ENCODE measurements around the gene MTMR12.
A peak's percentile ranks its signal among the peaks of the same experiment; 100 is the strongest.
"Not testable (repeated sequence)": the region's sequence is repeated elsewhere in the genome, so short reads cannot be mapped to it uniquely, and the experiment has no call there.

MTMR12 gene

DNA sequence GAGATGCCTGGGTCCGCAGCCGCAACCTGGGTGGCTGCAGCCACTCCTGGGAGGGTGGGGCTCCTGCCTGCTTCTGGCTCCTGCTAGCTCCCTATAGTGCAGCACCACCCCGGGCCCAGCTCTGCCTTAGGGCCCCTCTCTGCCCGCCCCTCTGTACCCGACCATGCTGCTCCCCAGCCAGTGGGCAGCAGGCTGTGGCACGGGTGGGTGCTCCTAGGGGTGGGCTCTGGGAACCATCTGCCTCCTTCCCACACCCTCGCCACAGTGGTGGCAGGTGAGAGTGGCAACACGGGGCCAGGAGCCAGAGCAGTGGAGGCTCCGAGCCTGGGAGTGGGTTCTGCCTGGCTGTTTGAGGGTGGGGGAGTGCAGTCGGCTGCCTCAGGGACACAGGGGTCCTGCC lies 7.8 kb upstream of the MTMR12 start:
- no peak for TF ChIP-seq JUND (IDR thresholded peaks at IDR 0.05; ENCODE audit: low read depth)
- no peak for DNase-seq (ENCODE audit: low read depth in 1 of 2, low spot score in 1 of 2)
- in situ Hi-C loops (cut with HindIII; ENCODE audit: low pct_unique_long_range_greater_than_20kb, low sequenced_read_pairs): no loop called here

- in situ Hi-C loops (cut with HindIII; ENCODE audit: low pct_unique_long_range_greater_than_20kb, low sequenced_read_pairs): no loop called here
- no peak for TF ChIP-seq JUND (IDR thresholded peaks at IDR 0.05; ENCODE audit: low read depth)
- DNase-seq (ENCODE audit: low read depth in 1 of 2, low spot score in 1 of 2): no peak
Measured at GRCh38 chr5:32319926-32320543, 7.3 kb upstream of the MTMR12 start.

GRCh38 chr5:32319392-32319791 lies 6.7 kb upstream of the MTMR12 start:
- DNase-seq (ENCODE audit: low read depth in 1 of 2, low spot score in 1 of 2): peak in 1 of 2 experiments; percentile 29
- no peak for TF ChIP-seq JUND (IDR thresholded peaks at IDR 0.05; ENCODE audit: low read depth)
- in situ Hi-C loops (cut with HindIII; ENCODE audit: low pct_unique_long_range_greater_than_20kb, low sequenced_read_pairs): no loop called here

GRCh38 chr5:32317041-32317440 lies 4.3 kb upstream of the MTMR12 start:
- no peak for TF ChIP-seq JUND (IDR thresholded peaks at IDR 0.05; ENCODE audit: low read depth)
- no peak for DNase-seq (ENCODE audit: low read depth in 1 of 2, low spot score in 1 of 2)
- in situ Hi-C loops (cut with HindIII; ENCODE audit: low pct_unique_long_range_greater_than_20kb, low sequenced_read_pairs): no loop called here

- in situ Hi-C loops (cut with HindIII; ENCODE audit: low pct_unique_long_range_greater_than_20kb, low sequenced_read_pairs): no loop called here
- no peak for TF ChIP-seq JUND (IDR thresholded peaks at IDR 0.05; ENCODE audit: low read depth)
- DNase-seq (ENCODE audit: low read depth in 1 of 2, low spot score in 1 of 2): no peak
Measured at GRCh38 chr5:32315221-32316014, 2.7 kb upstream of the MTMR12 start.

GRCh38 chr5:32314658-32315057 lies 1.9 kb upstream of the MTMR12 start:
- no peak for TF ChIP-seq JUND (IDR thresholded peaks at IDR 0.05; ENCODE audit: low read depth)
- DNase-seq (ENCODE audit: low read depth in 1 of 2, low spot score in 1 of 2): peak in 1 of 2 experiments; percentile 25
- in situ Hi-C loops (cut with HindIII; ENCODE audit: low pct_unique_long_range_greater_than_20kb, low sequenced_read_pairs): no loop called here

DNA sequence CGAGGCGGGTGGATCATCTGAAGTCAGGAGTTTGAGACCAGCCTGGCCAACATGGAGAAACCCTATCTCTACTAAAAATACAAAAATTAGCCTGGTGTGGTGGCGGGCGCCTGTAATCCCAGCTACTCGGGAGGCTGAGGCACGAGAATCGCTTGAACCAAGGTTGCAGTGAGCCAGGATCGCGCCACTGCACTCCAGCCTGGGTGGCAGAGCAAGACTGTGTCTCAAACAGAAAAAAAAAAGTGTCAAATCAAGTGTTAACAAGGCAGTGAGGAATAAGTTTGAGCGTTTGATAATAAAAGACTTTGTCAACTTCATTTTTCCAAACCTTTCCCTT lies 1.4 kb upstream of the MTMR12 start:
- not testable (repeated sequence) for DNase-seq (ENCODE audit: low read depth in 1 of 2, low spot score in 1 of 2)

GRCh38 chr5:32312197-32312594 lies 543 bp downstream of the MTMR12 start:
- DNase-seq (ENCODE audit: low read depth in 1 of 2, low spot score in 1 of 2): peak; percentile 33 to 58
- TF ChIP-seq JUND (IDR thresholded peaks at IDR 0.05; ENCODE audit: low read depth): no peak
- in situ Hi-C loops (cut with HindIII; ENCODE audit: low pct_unique_long_range_greater_than_20kb, low sequenced_read_pairs): no loop called here

More for the DNA sequence above, 1.4 kb upstream of the MTMR12 start:
- in situ Hi-C loops (cut with HindIII; ENCODE audit: low pct_unique_long_range_greater_than_20kb, low sequenced_read_pairs): not testable (repeated sequence)

DNA sequence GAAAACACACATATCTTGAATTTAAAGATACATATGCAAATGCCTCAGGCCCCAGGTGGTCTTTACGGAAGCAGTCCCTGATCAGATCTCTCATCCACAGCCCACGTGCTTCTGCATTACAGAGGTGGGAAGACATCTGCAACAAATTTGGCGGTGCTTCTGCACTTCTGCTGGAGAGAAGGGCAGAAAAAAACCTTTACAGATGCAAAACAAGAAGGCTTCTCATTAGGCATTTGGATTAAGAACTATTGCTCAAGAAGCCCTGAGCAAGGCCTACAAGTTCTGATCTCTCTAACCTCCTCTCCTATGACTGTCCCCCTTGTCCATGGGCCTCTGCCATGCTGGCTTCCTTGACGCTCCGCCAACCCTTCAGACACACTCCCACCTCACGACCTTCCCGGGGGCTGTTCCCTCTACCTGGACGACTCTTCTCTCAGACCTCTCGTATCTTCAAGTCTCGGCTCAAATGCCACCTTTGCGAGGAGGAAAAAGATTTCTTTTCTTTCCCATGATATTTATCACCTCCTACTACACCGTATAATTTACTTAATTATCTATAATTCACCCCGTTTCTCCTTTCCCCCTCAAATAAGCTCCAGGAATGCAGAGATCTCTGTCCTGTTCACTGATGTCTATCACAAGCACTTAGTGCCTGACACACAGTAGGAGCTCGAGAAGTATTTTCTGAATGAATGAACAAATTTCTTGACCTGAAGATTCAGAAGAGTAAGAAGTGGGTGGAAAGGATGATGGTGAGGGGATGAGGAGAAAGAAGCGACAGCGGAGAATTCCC lies 1.1 kb downstream of the MTMR12 start:
- in situ Hi-C loops (cut with HindIII; ENCODE audit: low pct_unique_long_range_greater_than_20kb, low sequenced_read_pairs): no loop called here
- no peak for DNase-seq (ENCODE audit: low read depth in 1 of 2, low spot score in 1 of 2)
- TF ChIP-seq JUND (IDR thresholded peaks at IDR 0.05; ENCODE audit: low read depth): no peak

DNA sequence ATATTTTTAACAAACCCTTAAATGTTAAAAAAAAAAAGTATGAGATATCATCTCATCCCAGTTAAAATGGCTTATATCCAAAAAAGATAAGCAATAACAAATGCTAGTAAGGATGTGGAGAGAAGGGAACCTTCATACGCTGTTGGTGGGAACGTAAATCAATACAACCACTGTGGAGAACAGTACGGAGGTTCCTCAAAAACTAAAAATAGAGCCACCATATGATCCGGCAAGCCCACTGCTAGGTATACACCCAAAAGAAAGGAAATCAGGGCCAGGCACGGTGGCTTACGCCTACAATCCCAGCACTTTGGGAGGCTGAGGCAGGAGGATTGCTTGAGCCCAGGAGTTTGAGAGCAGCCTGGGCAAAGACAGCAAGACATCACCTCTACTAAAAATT lies 3.0 kb downstream of the MTMR12 start:
- DNase-seq (ENCODE audit: low read depth in 1 of 2, low spot score in 1 of 2): no peak
- TF ChIP-seq JUND (IDR thresholded peaks at IDR 0.05; ENCODE audit: low read depth): no peak
- in situ Hi-C loops (cut with HindIII; ENCODE audit: low pct_unique_long_range_greater_than_20kb, low sequenced_read_pairs): no loop called here

GRCh38 chr5:32308946-32309345 lies 3.8 kb downstream of the MTMR12 start:
- no peak for TF ChIP-seq JUND (IDR thresholded peaks at IDR 0.05; ENCODE audit: low read depth)
- in situ Hi-C loops (cut with HindIII; ENCODE audit: low pct_unique_long_range_greater_than_20kb, low sequenced_read_pairs): no loop called here
- DNase-seq (ENCODE audit: low read depth in 1 of 2, low spot score in 1 of 2): no peak

DNA sequence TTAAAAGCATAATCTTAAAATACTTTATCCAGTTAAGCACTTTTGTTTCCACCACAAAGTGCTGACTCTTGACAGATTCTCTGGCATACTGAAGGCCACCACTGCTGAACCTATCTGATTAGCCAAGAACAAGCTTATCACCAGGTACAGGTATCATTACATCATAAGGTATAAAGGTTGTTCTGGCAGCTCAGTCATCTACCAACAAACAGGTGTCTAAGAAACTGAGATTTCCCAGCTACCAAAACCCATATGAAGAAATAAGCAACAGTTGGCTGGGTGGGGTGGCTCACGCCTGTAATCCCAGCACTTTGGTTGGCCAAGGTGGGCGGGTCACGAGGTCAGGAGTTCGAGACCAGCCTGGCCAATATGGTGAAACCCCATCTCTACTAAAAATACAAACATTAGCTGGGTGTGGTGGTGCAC lies 5.0 kb downstream of the MTMR12 start:
- in situ Hi-C loops (cut with HindIII; ENCODE audit: low pct_unique_long_range_greater_than_20kb, low sequenced_read_pairs): no loop called here
- no peak for DNase-seq (ENCODE audit: low read depth in 1 of 2, low spot score in 1 of 2)
- TF ChIP-seq JUND (IDR thresholded peaks at IDR 0.05; ENCODE audit: low read depth): no peak

GRCh38 chr5:32304622-32305021 lies 8.1 kb downstream of the MTMR12 start:
- DNase-seq (ENCODE audit: low read depth in 1 of 2, low spot score in 1 of 2): no peak
- in situ Hi-C loops (cut with HindIII; ENCODE audit: low pct_unique_long_range_greater_than_20kb, low sequenced_read_pairs): no loop called here

More at GRCh38 chr5:32304622-32305021, 8.1 kb downstream of the MTMR12 start:
- TF ChIP-seq JUND (IDR thresholded peaks at IDR 0.05; ENCODE audit: low read depth): no peak

Data from T47D (cell line).